SK-N-SH (cell line): ENCODE results near the gene YES1. TPM values are rescaled to one million over a fixed set of nuclear protein-coding genes. Genes with fewer than 3 reads are reported as not detected.

Experiments used
- CTCF ChIA-PET: fragments of 300-600, 350-600 bp; formaldehyde crosslinking; extraction: SDS; loops from one replicate; lab custom pipeline; 2021; lab: Yijun Ruan, JAX
- POLR2A ChIA-PET: fragments of 350-600 bp; sonication (Branson Sonifier 250); formaldehyde crosslinking; extraction: SDS; loops from one replicate; lab custom pipeline; 2020; ENCODE audit warnings: antibody characterized with exemption, inconsistent platforms; lab: Yijun Ruan, JAX
- DNase-seq: peaks from one replicate; pipeline ENCODE4 v3.0.0; 2012
- H2AFZ ChIP-seq: fragments of 200-600 bp; sonication (generic); 2 replicates; pipeline ENCODE4 v1.8.1; 2016; ENCODE audit warnings: antibody characterized with exemption, mild to moderate bottlenecking, low read depth
- H3F3A ChIP-seq: fragments of 200-600 bp; sonication (generic); replicated peaks from 2 replicates; pipeline ENCODE3; 2016; ENCODE audit warnings: antibody characterized with exemption, mild to moderate bottlenecking; ENCODE audit not compliant: insufficient read depth
- H3K27ac ChIP-seq, 2 experiments: fragments of 200-500 bp in 1 of 2; fragments of 200-600 bp in 1 of 2; sonication (Bioruptor generic) in 1 of 2; sonication (generic), shearing (Covaris generic) in 1 of 2; 2 replicates each; pipeline versions ENCODE4 v1.5.1 to v1.6.1; 2014 to 2016; ENCODE audit warnings: low read depth in 2 of 2, inconsistent platforms in 1 of 2, low read length in 1 of 2, mild to moderate bottlenecking in 1 of 2, mixed read lengths in 1 of 2
- H3K27me3 ChIP-seq: fragments of 200-600 bp; sonication (generic), shearing (Covaris generic); 2 replicates; pipeline ENCODE4 v1.6.1; 2016; ENCODE audit warnings: mixed run types; ENCODE audit not compliant: insufficient read depth
- H3K36me3 ChIP-seq, 2 experiments: fragments of 200-500 bp in 1 of 2; fragments of 200-600 bp in 1 of 2; sonication (Bioruptor generic) in 1 of 2; sonication (generic) in 1 of 2; replicated peaks in 1 of 2; 2 replicates each; pipeline versions ENCODE3 to v1.5.1; 2014 to 2016; ENCODE audit warnings: low read length in 1 of 2, mild to moderate bottlenecking in 1 of 2; ENCODE audit not compliant: insufficient read depth in 2 of 2, control insufficient read depth in 1 of 2
- H3K4me1 ChIP-seq, 2 experiments: fragments of 200-500 bp in 1 of 2; fragments of 200-600 bp in 1 of 2; sonication (Bioruptor generic) in 1 of 2; sonication (generic), shearing (Covaris generic) in 1 of 2; 2 replicates each; pipeline versions ENCODE4 v1.5.1 to v1.6.1; 2014 to 2016; ENCODE audit warnings: low read depth in 1 of 2, low read length in 1 of 2, mixed run types in 1 of 2; ENCODE audit not compliant: insufficient read depth in 2 of 2, control insufficient read depth in 1 of 2
- H3K4me2 ChIP-seq: fragments of 200-600 bp; sonication (generic), shearing (Covaris generic); 2 replicates; pipeline ENCODE4 v1.6.1; 2017; ENCODE audit warnings: mixed run types
- H3K4me3 ChIP-seq, 2 experiments: fragments of 200-500 bp in 1 of 2; fragments of 200-600 bp in 1 of 2; sonication (Bioruptor generic) in 1 of 2; sonication (generic), shearing (Covaris generic) in 1 of 2; 2 replicates each; pipeline versions ENCODE4 v1.5.1 to v1.8.1; 2014 to 2016; ENCODE audit warnings: low read depth in 2 of 2, inconsistent platforms in 1 of 2, low read length in 1 of 2, mild to moderate bottlenecking in 1 of 2, mixed read lengths in 1 of 2, moderate library complexity in 1 of 2
- H3K79me2 ChIP-seq: fragments of 200-600 bp; sonication (generic); 2 replicates; pipeline ENCODE4 v1.8.1; 2017; ENCODE audit warnings: mild to moderate bottlenecking; ENCODE audit not compliant: insufficient read depth
- H3K9ac ChIP-seq: fragments of 200-600 bp; sonication (generic); 2 replicates; pipeline ENCODE4 v1.6.1; 2017; ENCODE audit warnings: mixed run types
- H3K9me2 ChIP-seq: fragments of 200-600 bp; sonication (generic); 2 replicates; pipeline ENCODE4 v1.6.1; 2017; ENCODE audit warnings: mixed run types
- H3K9me3 ChIP-seq: fragments of 200-600 bp; sonication (generic); 2 replicates; pipeline ENCODE4 v1.6.1; 2017; ENCODE audit warnings: mixed run types, mild to moderate bottlenecking, moderate library complexity
- H4K20me1 ChIP-seq: fragments of 200-600 bp; sonication (generic); 2 replicates; pipeline ENCODE4 v1.6.1; 2017; ENCODE audit warnings: mild to moderate bottlenecking, mixed run types; ENCODE audit not compliant: insufficient read depth
- EP300 ChIP-seq, 2 experiments: IDR thresholded peaks; 2 replicates each; pipeline versions ENCODE4 v1.4.0 to v1.6.1; 2012; ENCODE audit warnings: borderline replicate concordance in 1 of 2, low read depth in 1 of 2, low read length in 1 of 2
- EZH2phosphoT487 ChIP-seq: fragments of 200-600 bp; sonication (generic); IDR thresholded peaks from 2 replicates; pipeline ENCODE4 v1.6.1; 2017; ENCODE audit warnings: low read depth, mixed run types, mild to moderate bottlenecking, antibody characterized with exemption, moderate library complexity, borderline replicate concordance
- GATA2 ChIP-seq: sonication (generic); formaldehyde crosslinking; IDR thresholded peaks from 2 replicates; pipeline ENCODE4 v1.5.0; 2020; ENCODE audit warnings: mild to moderate bottlenecking, missing genetic modification reagents
- IRF3 ChIP-seq: fragments of 150-350 bp; IDR thresholded peaks from 2 replicates; pipeline ENCODE4 v1.6.1; 2016; ENCODE audit warnings: mild to moderate bottlenecking, low read depth, low read length
- JUND ChIP-seq: IDR thresholded peaks from 2 replicates; pipeline ENCODE4 v1.4.0; 2012
- MAX ChIP-seq: IDR thresholded peaks from 2 replicates; pipeline ENCODE4 v1.4.0; 2012; ENCODE audit warnings: low read depth
- MEF2A ChIP-seq: IDR thresholded peaks from 2 replicates; pipeline ENCODE4 v1.4.0; 2012; ENCODE audit warnings: low read depth, borderline replicate concordance
- MXI1 ChIP-seq: IDR thresholded peaks from 2 replicates; pipeline ENCODE4 v1.6.1; 2012; ENCODE audit warnings: mild to moderate bottlenecking, low read depth, low read length, improper control_type of control experiment
- POLR2AphosphoS5 ChIP-seq: IDR thresholded peaks from 2 replicates; pipeline ENCODE4 v1.6.1; 2012; ENCODE audit warnings: low read depth, low read length
- RFX5 ChIP-seq: IDR thresholded peaks from 2 replicates; pipeline ENCODE4 v1.6.1; 2012; ENCODE audit warnings: mild to moderate bottlenecking, improper control_type of control experiment, low read length
- SMC3 ChIP-seq: IDR thresholded peaks from 2 replicates; pipeline ENCODE4 v1.6.1; 2012; ENCODE audit warnings: low read depth, low read length, improper control_type of control experiment
- TAF1 ChIP-seq: IDR thresholded peaks from 2 replicates; pipeline ENCODE4 v1.6.1; 2012; ENCODE audit warnings: low read depth, mild to moderate bottlenecking, low read length, moderate library complexity, borderline replicate concordance
- TCF12 ChIP-seq: IDR thresholded peaks from 2 replicates; pipeline ENCODE4 v1.4.0; 2012
- USF1 ChIP-seq: IDR thresholded peaks from 2 replicates; pipeline ENCODE4 v1.4.0; 2012; ENCODE audit warnings: low read depth, borderline replicate concordance
- USF2 ChIP-seq: fragments of 150-350 bp; IDR thresholded peaks from 2 replicates; pipeline ENCODE4 v1.6.1; 2017; ENCODE audit warnings: antibody characterized with exemption, low read length, low read depth, borderline replicate concordance
- ZBTB33 ChIP-seq: IDR thresholded peaks from 2 replicates; pipeline ENCODE4 v1.4.0; 2012; ENCODE audit warnings: low read depth, borderline replicate concordance
- WGBS: methylation state at CpG from one replicate; pipeline ENCODE4 v1.1.6; 2017; ENCODE audit warnings: low lambda C conversion rate; 5-methylcytosine and 5-hydroxymethylcytosine counted together
- polyA plus RNA-seq, 3 experiments: library from polyadenylated mRNA; depleted of rRNA; stranded (reverse); fragments of >200 nt; gene quantifications; 2 replicates each; pipeline ENCODE4 v1.2.3, GENCODE V29; 2012

Gene YES1
- polyA plus RNA-seq, 1 of the 3 experiments (the other 2 are of a cell fraction), result 7.9 TPM

GRCh38 chr18:773980-774624 lies 37.9 kb downstream of the YES1 start:
- Histone ChIP-seq H3K4me3 (no peak overlapping the region), H3K79me2 (peaks cover 5% of the 10 kb centered on the region), H3K9me2 (no peaks in the 10 kb centered on the region), H4K20me1 (peaks cover 23% of the 10 kb centered on the region; the same call in 1 of the 2 replicates), H3K4me2 (no peak overlapping the region), H3K27me3 (no peaks in the 10 kb centered on the region), H3K9ac (no peak overlapping the region), H3K36me3 (no peaks in the 10 kb centered on the region), H3F3A (peaks cover 6% of the 10 kb centered on the region), H3K4me1 (no peaks in the 10 kb centered on the region), H3K9me3 (no peaks in the 10 kb centered on the region), H3K27ac (no peak overlapping the region), H2AFZ (no peak overlapping the region)
- CTCF ChIA-PET, result no interaction called here
- TF ChIP-seq MXI1 (no peak), TAF1 (no peak), TCF12 (no peak), MAX (no peak), ZBTB33 (no peak), EP300 (IDR thresholded peaks at IDR 0.05; ENCODE audit: borderline replicate concordance in 1 of 2, low read depth in 1 of 2, low read length in 1 of 2) (no peak), GATA2 (no peak), POLR2AphosphoS5 (no peak), IRF3 (no peak), USF2 (no peak), SMC3 (no peak), MEF2A (no peak), EZH2phosphoT487 (no peak), JUND (no peak), USF1 (no peak), RFX5 (no peak)
- POLR2A ChIA-PET, result no interaction called here
- no peak for DNase-seq
- WGBS, result 64% methylated on average over 14 of the region's 14 CpGs
